OCI-LY1 (cell line): ENCODE measurements around the gene DIP2C.

Experiments used
- EZH2 ChIP-seq: fragments of 200-600 bp; sonication (generic), shearing (Covaris generic); IDR thresholded peaks from 2 replicates; pipeline ENCODE4 v1.8.0; 2017; ENCODE audit warnings: borderline replicate concordance, mixed run types, mild to moderate bottlenecking, antibody characterized with exemption, low read length, moderate library complexity, mixed read lengths
- TF ChIP-seq, protein P1 (sequence below): fragments of 200-600 bp; sonication (generic), shearing (Covaris generic); IDR thresholded peaks from 2 replicates; pipeline ENCODE4 v1.5.1; 2017; ENCODE audit warnings: mild to moderate bottlenecking, antibody characterized with exemption, low read length, moderate library complexity, mixed read lengths

DNA sequence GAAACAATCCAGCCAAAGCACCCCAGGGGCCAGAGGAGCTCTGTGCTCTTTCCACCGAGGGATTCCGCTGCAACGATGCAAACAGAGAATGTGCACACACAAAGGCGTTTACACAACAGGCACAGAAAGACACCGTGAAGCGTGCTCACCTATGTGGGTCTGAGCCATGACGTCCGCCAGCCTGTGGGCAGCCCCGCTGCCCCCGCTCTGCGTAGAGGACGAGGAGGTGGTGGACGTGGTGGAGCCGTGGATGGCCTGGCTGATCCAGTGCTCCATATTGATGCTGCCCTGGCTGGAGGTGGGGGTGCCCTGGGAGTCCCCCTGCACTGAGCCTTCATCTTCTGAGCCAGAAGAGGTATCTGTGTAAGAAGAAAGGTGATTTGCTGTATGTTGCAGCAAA is 266.8 kb downstream of the DIP2C start:
- TF ChIP-seq, protein P1, sequence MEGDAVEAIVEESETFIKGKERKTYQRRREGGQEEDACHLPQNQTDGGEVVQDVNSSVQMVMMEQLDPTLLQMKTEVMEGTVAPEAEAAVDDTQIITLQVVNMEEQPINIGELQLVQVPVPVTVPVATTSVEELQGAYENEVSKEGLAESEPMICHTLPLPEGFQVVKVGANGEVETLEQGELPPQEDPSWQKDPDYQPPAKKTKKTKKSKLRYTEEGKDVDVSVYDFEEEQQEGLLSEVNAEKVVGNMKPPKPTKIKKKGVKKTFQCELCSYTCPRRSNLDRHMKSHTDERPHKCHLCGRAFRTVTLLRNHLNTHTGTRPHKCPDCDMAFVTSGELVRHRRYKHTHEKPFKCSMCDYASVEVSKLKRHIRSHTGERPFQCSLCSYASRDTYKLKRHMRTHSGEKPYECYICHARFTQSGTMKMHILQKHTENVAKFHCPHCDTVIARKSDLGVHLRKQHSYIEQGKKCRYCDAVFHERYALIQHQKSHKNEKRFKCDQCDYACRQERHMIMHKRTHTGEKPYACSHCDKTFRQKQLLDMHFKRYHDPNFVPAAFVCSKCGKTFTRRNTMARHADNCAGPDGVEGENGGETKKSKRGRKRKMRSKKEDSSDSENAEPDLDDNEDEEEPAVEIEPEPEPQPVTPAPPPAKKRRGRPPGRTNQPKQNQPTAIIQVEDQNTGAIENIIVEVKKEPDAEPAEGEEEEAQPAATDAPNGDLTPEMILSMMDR: no peak
- TF ChIP-seq EZH2: no peak
